DOHH2 (cell line): ENCODE measurements around the gene PRIM2.

Source experiments
- H3F3A ChIP-seq: fragments of 200-600 bp; sonication (generic), shearing (Covaris generic); 2 replicates; pipeline ENCODE4 v1.6.0; 2016; ENCODE audit warnings: antibody characterized with exemption, mild to moderate bottlenecking; ENCODE audit not compliant: control insufficient read depth, insufficient read depth
- H3K27ac ChIP-seq: fragments of 200-600 bp; sonication (generic); 2 replicates; pipeline ENCODE4 v1.5.1; 2014; ENCODE audit warnings: low read depth, mild to moderate bottlenecking, low read length, moderate library complexity
- H3K27me3 ChIP-seq: fragments of 200-600 bp; sonication (generic); 2 replicates; pipeline ENCODE4 v1.6.1; 2014; ENCODE audit warnings: mild to moderate bottlenecking, low read length, mixed read lengths; ENCODE audit not compliant: control insufficient read depth
- H3K36me3 ChIP-seq: fragments of 200-600 bp; sonication (generic); 2 replicates; pipeline ENCODE4 v1.6.1; 2014; ENCODE audit warnings: mild to moderate bottlenecking, low read length, moderate library complexity, mixed read lengths; ENCODE audit not compliant: control insufficient read depth
- H3K4me1 ChIP-seq: fragments of 200-600 bp; sonication (generic); 2 replicates; pipeline ENCODE4 v1.6.1; 2014; ENCODE audit warnings: mild to moderate bottlenecking, low read length, mixed read lengths; ENCODE audit not compliant: control insufficient read depth
- H3K4me2 ChIP-seq: fragments of 200-600 bp; sonication (generic); 2 replicates; pipeline ENCODE4 v1.6.0; 2014; ENCODE audit warnings: mild to moderate bottlenecking, low read length, moderate library complexity
- H3K4me3 ChIP-seq: fragments of 200-600 bp; sonication (generic); 2 replicates; pipeline ENCODE4 v1.5.1; 2014; ENCODE audit warnings: mild to moderate bottlenecking, low read length, mixed read lengths
- H3K79me2 ChIP-seq: fragments of 200-600 bp; sonication (generic); 2 replicates; pipeline ENCODE4 v1.6.1; 2014; ENCODE audit warnings: mild to moderate bottlenecking, low read length, mixed read lengths; ENCODE audit not compliant: control insufficient read depth
- H3K9me2 ChIP-seq: fragments of 200-600 bp; sonication (generic); replicated peaks from 2 replicates; pipeline ENCODE4 v1.6.1; 2014; ENCODE audit warnings: mild to moderate bottlenecking, low read length, mixed read lengths; ENCODE audit not compliant: control insufficient read depth
- H3K9me3 ChIP-seq: fragments of 200-600 bp; sonication (generic); 2 replicates; pipeline ENCODE4 v1.6.1; 2014; ENCODE audit warnings: antibody characterized with exemption, low read length, mixed read lengths; ENCODE audit not compliant: control insufficient read depth, insufficient read depth
- H4K20me1 ChIP-seq: fragments of 200-600 bp; sonication (generic); 2 replicates; pipeline ENCODE4 v1.6.0; 2014; ENCODE audit warnings: low read depth, mild to moderate bottlenecking, antibody characterized with exemption, low read length, moderate library complexity; ENCODE audit not compliant: control insufficient read depth, insufficient read depth
- CTCF ChIP-seq: fragments of 200-600 bp; sonication (generic); IDR thresholded peaks from one replicate; pipeline ENCODE4 v1.5.1; 2014; ENCODE audit warnings: antibody characterized with exemption, mild to moderate bottlenecking, low read depth, low read length; ENCODE audit not compliant: poor library complexity, severe bottlenecking
- EZH2phosphoT487 ChIP-seq: fragments of 200-600 bp; sonication (generic); IDR thresholded peaks from 2 replicates; pipeline ENCODE4 v1.6.1; 2017; ENCODE audit warnings: borderline replicate concordance, mild to moderate bottlenecking, antibody characterized with exemption, low read length, moderate library complexity, mixed read lengths

PRIM2 gene

GRCh38 chr6:57316581-57317059 lies 810 bp upstream of the PRIM2 start:
- H3K4me3 ChIP-seq: peak overlapping the region; percentile 100
- no peaks in the 10 kb centered on the region for H3F3A ChIP-seq
- H4K20me1 ChIP-seq: no peaks in the 10 kb centered on the region
- no peaks in the 10 kb centered on the region for H3K9me3 ChIP-seq
- H3K27me3 ChIP-seq: peaks cover 9% of the 10 kb centered on the region
- TF ChIP-seq EZH2phosphoT487: no peak
- TF ChIP-seq CTCF: peak; percentile 78
- H3K4me1 ChIP-seq: peaks cover 23% of the 10 kb centered on the region
- H3K36me3 ChIP-seq: peaks cover 42% of the 10 kb centered on the region
- H3K79me2 ChIP-seq: peaks cover 31% of the 10 kb centered on the region
- H3K4me2 ChIP-seq: peak overlapping the region; percentile 87
- peak overlapping the region; percentile 62 for H3K27ac ChIP-seq
- H3K9me2 ChIP-seq: no peaks in the 10 kb centered on the region

- Histone ChIP-seq H3K27ac (no peak overlapping the region), H3F3A (no peaks in the 10 kb centered on the region), H3K4me3 (no peak overlapping the region), H4K20me1 (no peaks in the 10 kb centered on the region), H3K27me3 (no peaks in the 10 kb centered on the region), H3K9me2 (no peaks in the 10 kb centered on the region), H3K4me2 (no peak overlapping the region), H3K79me2 (peaks cover 28% of the 10 kb centered on the region), H3K9me3 (peaks cover 4% of the 10 kb centered on the region), H3K4me1 (peaks cover 4% of the 10 kb centered on the region), H3K36me3 (peaks cover 98% of the 10 kb centered on the region)
- TF ChIP-seq CTCF: peak; percentile 48
- no peak for TF ChIP-seq EZH2phosphoT487
These were observed 7.1 kb downstream of the PRIM2 start for GRCh38 chr6:57324538-57324937.

GRCh38 chr6:57327311-57327710 lies 9.9 kb downstream of the PRIM2 start:
- Histone ChIP-seq H3F3A (no peaks in the 10 kb centered on the region), H3K4me3 (no peak overlapping the region), H4K20me1 (no peaks in the 10 kb centered on the region), H3K79me2 (peaks cover 40% of the 10 kb centered on the region), H3K27ac (no peak overlapping the region), H3K9me2 (no peaks in the 10 kb centered on the region), H3K36me3 (peaks cover 95% of the 10 kb centered on the region), H3K9me3 (peaks cover 6% of the 10 kb centered on the region), H3K4me1 (no peaks in the 10 kb centered on the region), H3K4me2 (no peak overlapping the region), H3K27me3 (no peaks in the 10 kb centered on the region)
- TF ChIP-seq CTCF (no peak), EZH2phosphoT487 (no peak)

GRCh38 chr6:57328074-57328473 lies 10.6 kb downstream of the PRIM2 start:
- TF ChIP-seq EZH2phosphoT487 (no peak), CTCF (no peak)
- peaks cover 96% of the 10 kb centered on the region for H3K36me3 ChIP-seq

More at GRCh38 chr6:57328074-57328473, 10.6 kb downstream of the PRIM2 start:
- no peaks in the 10 kb centered on the region for H3F3A ChIP-seq
- peaks cover 47% of the 10 kb centered on the region for H3K79me2 ChIP-seq
- no peaks in the 10 kb centered on the region for H3K4me1 ChIP-seq
- no peaks in the 10 kb centered on the region for H3K27me3 ChIP-seq
- no peaks in the 10 kb centered on the region for H4K20me1 ChIP-seq
- H3K4me2 ChIP-seq: no peak overlapping the region
- peaks cover 9% of the 10 kb centered on the region for H3K9me3 ChIP-seq
- H3K4me3 ChIP-seq: no peak overlapping the region
- no peak overlapping the region for H3K27ac ChIP-seq
- no peaks in the 10 kb centered on the region for H3K9me2 ChIP-seq
